GM12801 (cell line): ENCODE results near the gene STUM.

Experiments
- CTCF ChIP-seq: IDR thresholded peaks from one replicate; pipeline ENCODE4 v1.5.1; 2011; ENCODE audit warnings: control low read depth; ENCODE audit not compliant: insufficient read length; ENCODE audit errors: extremely low read depth

Gene STUM

GRCh38 chr1:226586650-226587422, 38.3 kb downstream of the STUM start:
- TF ChIP-seq CTCF: no peak

- TF ChIP-seq CTCF: no peak
Measured at GRCh38 chr1:226588484-226588883, 39.9 kb downstream of the STUM start.

- no peak for TF ChIP-seq CTCF
Measured at GRCh38 chr1:226589008-226589733, 40.6 kb downstream of the STUM start.

GRCh38 chr1:226590614-226591013, 42.0 kb downstream of the STUM start:
- TF ChIP-seq CTCF: no peak

- TF ChIP-seq CTCF: no peak
Measured at GRCh38 chr1:226593541-226593940, 45.0 kb downstream of the STUM start.

- no peak for TF ChIP-seq CTCF
Measured at GRCh38 chr1:226596531-226597165, 48.1 kb downstream of the STUM start.

GRCh38 chr1:226597616-226598454, 49.3 kb downstream of the STUM start:
- TF ChIP-seq CTCF: no peak
